GM12801 (cell line): ENCODE results near the gene ZBTB7B.

Experiments
- CTCF ChIP-seq: IDR thresholded peaks from one replicate; pipeline ENCODE4 v1.5.1; 2011; ENCODE audit warnings: control low read depth; ENCODE audit not compliant: insufficient read length; ENCODE audit errors: extremely low read depth

The ZBTB7B gene

GRCh38 chr1:154969860-154970452 is 32.6 kb upstream of the ZBTB7B start:
- TF ChIP-seq CTCF: no peak

- no peak for TF ChIP-seq CTCF
These were observed 31.8 kb upstream of the ZBTB7B start, which contains the start of gene SHC1 for GRCh38 chr1:154970631-154971340. Gene SHC1 (minus strand): TSS chr1:154970747. CDS start chr1:154970526, 221 bp downstream.

GRCh38 chr1:154971341-154971998 is 31.1 kb upstream of the ZBTB7B start:
- TF ChIP-seq CTCF: no peak

- no peak for TF ChIP-seq CTCF
These were observed 30.4 kb upstream of the ZBTB7B start for GRCh38 chr1:154972213-154972516.

- no peak for TF ChIP-seq CTCF
These were observed 29.9 kb upstream of the ZBTB7B start for GRCh38 chr1:154972517-154973343.

GRCh38 chr1:154973344-154974101 is 29.1 kb upstream of the ZBTB7B start:
- TF ChIP-seq CTCF: no peak
